Measurements from ENCODE around the gene ZNF791. TPM values are rescaled to one million over a fixed set of nuclear protein-coding genes. Genes with fewer than 3 reads are reported as not detected.

The ZNF791 gene
- total RNA-seq, 3 donors from 2014 or later, result 22.4 to 35.3 (median 34.7) TPM

GRCh38 chr19:12649941-12650340, 39.2 kb downstream of the ZNF791 start:
- no peak for TF ChIP-seq POLR2AphosphoS5 (IDR thresholded peaks at IDR 0.05)
- TF ChIP-seq, protein P1, sequence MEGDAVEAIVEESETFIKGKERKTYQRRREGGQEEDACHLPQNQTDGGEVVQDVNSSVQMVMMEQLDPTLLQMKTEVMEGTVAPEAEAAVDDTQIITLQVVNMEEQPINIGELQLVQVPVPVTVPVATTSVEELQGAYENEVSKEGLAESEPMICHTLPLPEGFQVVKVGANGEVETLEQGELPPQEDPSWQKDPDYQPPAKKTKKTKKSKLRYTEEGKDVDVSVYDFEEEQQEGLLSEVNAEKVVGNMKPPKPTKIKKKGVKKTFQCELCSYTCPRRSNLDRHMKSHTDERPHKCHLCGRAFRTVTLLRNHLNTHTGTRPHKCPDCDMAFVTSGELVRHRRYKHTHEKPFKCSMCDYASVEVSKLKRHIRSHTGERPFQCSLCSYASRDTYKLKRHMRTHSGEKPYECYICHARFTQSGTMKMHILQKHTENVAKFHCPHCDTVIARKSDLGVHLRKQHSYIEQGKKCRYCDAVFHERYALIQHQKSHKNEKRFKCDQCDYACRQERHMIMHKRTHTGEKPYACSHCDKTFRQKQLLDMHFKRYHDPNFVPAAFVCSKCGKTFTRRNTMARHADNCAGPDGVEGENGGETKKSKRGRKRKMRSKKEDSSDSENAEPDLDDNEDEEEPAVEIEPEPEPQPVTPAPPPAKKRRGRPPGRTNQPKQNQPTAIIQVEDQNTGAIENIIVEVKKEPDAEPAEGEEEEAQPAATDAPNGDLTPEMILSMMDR (IDR thresholded peaks at IDR 0.05), result no peak
- TF ChIP-seq POLR2A (IDR thresholded peaks at IDR 0.05), result no peak
- DNase-seq (ENCODE audit: low spot score in 2 of 2), result no peak

GRCh38 chr19:12652219-12652618, 41.5 kb downstream of the ZNF791 start:
- Histone ChIP-seq H3K27me3 (no peaks in the 10 kb centered on the region), H3K36me3 (no peaks in the 10 kb centered on the region), H3K9me3 (no peaks in the 10 kb centered on the region), H3K27ac (no peak overlapping the region), H3K4me3 (no peak overlapping the region), H3K4me1 (peaks cover 0 to 8% of the 10 kb centered on the region in 2 donors)
- intact Hi-C loops (cut with DNase I; ENCODE audit: low total_unique reads), result no loop called here
- no peak for TF ChIP-seq POLR2AphosphoS5 (IDR thresholded peaks at IDR 0.05)
- no peak for DNase-seq (ENCODE audit: low spot score in 2 of 2)

More at GRCh38 chr19:12649941-12650340, 39.2 kb downstream of the ZNF791 start:
- H3K27ac ChIP-seq, result no peak overlapping the region
- no peaks in the 10 kb centered on the region for H3K36me3 ChIP-seq
- H3K9me3 ChIP-seq, result no peaks in the 10 kb centered on the region
- H3K4me3 ChIP-seq, result no peak overlapping the region
- intact Hi-C loops (cut with DNase I; ENCODE audit: low total_unique reads), result no loop called here
- H3K4me1 ChIP-seq, result peaks cover 0 to 8% of the 10 kb centered on the region in 2 donors
- H3K27me3 ChIP-seq, result no peaks in the 10 kb centered on the region

DNA sequence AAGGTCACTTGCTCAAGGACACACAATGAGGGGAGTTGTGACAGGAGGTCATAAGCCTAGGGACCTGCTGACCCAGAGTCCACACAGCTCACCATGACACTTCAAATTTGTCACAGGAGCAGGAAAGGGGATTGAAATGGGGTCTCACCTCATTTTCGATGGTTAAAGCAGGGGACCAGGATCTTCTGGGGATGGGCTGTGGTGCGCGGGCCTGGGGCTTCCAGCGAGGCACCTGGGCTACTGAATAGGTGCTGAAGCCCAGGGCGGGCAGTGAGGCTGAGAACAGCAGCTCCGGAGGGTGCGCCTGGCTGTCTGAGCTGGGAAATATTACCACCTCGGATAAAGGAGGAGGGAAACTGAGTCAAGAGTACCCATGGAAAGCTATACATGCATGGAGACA, 44.8 kb downstream of the ZNF791 start:
- no peak overlapping the region for H3K4me3 ChIP-seq
- no peak overlapping the region for H3K27ac ChIP-seq
- no peaks in the 10 kb centered on the region for H3K27me3 ChIP-seq
- DNase-seq (ENCODE audit: low spot score in 2 of 2), result no peak
- H3K9me3 ChIP-seq, result no peaks in the 10 kb centered on the region
- no peaks in the 10 kb centered on the region for H3K4me1 ChIP-seq
- TF ChIP-seq POLR2AphosphoS5 (IDR thresholded peaks at IDR 0.05), result no peak
- TF ChIP-seq, protein P1 (IDR thresholded peaks at IDR 0.05), result no peak
- no peak for TF ChIP-seq POLR2A (IDR thresholded peaks at IDR 0.05)
- no peaks in the 10 kb centered on the region for H3K36me3 ChIP-seq
- intact Hi-C loops (cut with DNase I; ENCODE audit: low total_unique reads), result no loop called here

- no peak overlapping the region for H3K4me3 ChIP-seq
- H3K27ac ChIP-seq, result no peak overlapping the region
- no peaks in the 10 kb centered on the region for H3K4me1 ChIP-seq
- DNase-seq (ENCODE audit: low spot score in 2 of 2), result no peak
- TF ChIP-seq, protein P1 (IDR thresholded peaks at IDR 0.05), result no peak
- TF ChIP-seq POLR2AphosphoS5 (IDR thresholded peaks at IDR 0.05), result no peak
- no peak for TF ChIP-seq POLR2A (IDR thresholded peaks at IDR 0.05)
- no peaks in the 10 kb centered on the region for H3K27me3 ChIP-seq
- no peaks in the 10 kb centered on the region for H3K9me3 ChIP-seq
- H3K36me3 ChIP-seq, result no peaks in the 10 kb centered on the region
- intact Hi-C loops (cut with DNase I; ENCODE audit: low total_unique reads), result no loop called here
Measured at GRCh38 chr19:12656899-12657571, 46.3 kb downstream of the ZNF791 start.

DNA sequence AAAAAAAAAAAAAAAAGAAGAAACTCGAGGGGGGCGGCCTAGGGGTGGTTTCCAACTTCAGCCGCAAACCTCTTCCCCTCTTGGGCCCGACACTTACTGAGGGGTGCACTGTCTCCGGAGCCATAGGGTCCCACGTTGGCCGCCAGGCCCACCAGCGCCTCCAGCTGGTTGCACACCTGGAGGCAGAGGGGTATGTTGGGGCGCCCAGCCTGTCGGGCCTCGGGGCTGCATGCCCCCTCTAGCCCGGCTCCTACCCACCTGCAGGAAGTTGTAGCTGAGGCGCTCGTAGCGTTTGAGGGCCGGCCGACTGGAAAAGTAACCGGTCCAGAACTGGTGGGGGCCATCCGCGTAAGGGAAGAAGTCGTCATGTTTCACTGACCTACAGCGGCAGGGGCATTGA, 47.2 kb downstream of the ZNF791 start:
- H3K4me1 ChIP-seq, result no peaks in the 10 kb centered on the region
- intact Hi-C loops (cut with DNase I; ENCODE audit: low total_unique reads), result no loop called here
- H3K9me3 ChIP-seq, result no peaks in the 10 kb centered on the region
- no peak for DNase-seq (ENCODE audit: low spot score in 2 of 2)
- no peaks in the 10 kb centered on the region for H3K36me3 ChIP-seq
- H3K27ac ChIP-seq, result no peak overlapping the region
- TF ChIP-seq, protein P1 (IDR thresholded peaks at IDR 0.05), result no peak
- TF ChIP-seq POLR2AphosphoS5 (IDR thresholded peaks at IDR 0.05), result no peak
- no peak for TF ChIP-seq POLR2A (IDR thresholded peaks at IDR 0.05)
- H3K4me3 ChIP-seq, result no peak overlapping the region
- no peaks in the 10 kb centered on the region for H3K27me3 ChIP-seq
